Measurements from ENCODE around the gene ACER1. TPM values are rescaled to one million over a fixed set of nuclear protein-coding genes. Genes with fewer than 3 reads are reported as not detected.
"Not testable (repeated sequence)": the region's sequence is repeated elsewhere in the genome, so short reads cannot be mapped to it uniquely, and the experiment has no call there.

ACER1 gene
- total and polyA plus RNA-seq, 11 donors, result not detected

DNA sequence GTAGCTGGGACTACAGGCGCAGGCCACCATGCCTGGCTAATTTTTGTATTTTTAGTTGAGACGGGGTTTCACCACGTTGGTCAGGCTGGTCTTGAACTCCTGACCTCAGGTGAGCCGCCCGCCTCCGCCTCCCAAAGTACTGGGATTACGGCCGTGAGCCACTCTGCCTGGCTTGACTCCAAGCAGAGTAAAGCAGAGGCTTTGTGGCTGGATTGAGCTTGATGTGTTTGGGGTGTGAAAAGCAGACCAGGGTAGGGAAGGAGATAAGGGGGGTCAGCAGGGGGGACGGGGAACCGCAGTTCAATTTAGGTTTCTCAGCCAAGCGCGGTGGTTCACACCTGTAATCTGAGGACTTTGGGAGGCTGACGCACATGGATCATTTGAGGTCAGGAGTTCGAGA lies 23.8 kb upstream of the ACER1 start:
- TF ChIP-seq POLR2A (IDR thresholded peaks at IDR 0.05), result no peak
- TF ChIP-seq, protein P1, sequence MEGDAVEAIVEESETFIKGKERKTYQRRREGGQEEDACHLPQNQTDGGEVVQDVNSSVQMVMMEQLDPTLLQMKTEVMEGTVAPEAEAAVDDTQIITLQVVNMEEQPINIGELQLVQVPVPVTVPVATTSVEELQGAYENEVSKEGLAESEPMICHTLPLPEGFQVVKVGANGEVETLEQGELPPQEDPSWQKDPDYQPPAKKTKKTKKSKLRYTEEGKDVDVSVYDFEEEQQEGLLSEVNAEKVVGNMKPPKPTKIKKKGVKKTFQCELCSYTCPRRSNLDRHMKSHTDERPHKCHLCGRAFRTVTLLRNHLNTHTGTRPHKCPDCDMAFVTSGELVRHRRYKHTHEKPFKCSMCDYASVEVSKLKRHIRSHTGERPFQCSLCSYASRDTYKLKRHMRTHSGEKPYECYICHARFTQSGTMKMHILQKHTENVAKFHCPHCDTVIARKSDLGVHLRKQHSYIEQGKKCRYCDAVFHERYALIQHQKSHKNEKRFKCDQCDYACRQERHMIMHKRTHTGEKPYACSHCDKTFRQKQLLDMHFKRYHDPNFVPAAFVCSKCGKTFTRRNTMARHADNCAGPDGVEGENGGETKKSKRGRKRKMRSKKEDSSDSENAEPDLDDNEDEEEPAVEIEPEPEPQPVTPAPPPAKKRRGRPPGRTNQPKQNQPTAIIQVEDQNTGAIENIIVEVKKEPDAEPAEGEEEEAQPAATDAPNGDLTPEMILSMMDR (IDR thresholded peaks at IDR 0.05), result no peak
- Histone ChIP-seq H3K4me3 (no peak overlapping the region), H3K27me3 (no peaks in the 10 kb centered on the region), H3K36me3 (no peaks in the 10 kb centered on the region), H3K27ac (no peak overlapping the region), H3K9me3 (no peaks in the 10 kb centered on the region), H3K4me1 (peaks cover 0 to 2% (median under 1%) of the 10 kb centered on the region in 12 donors)
- WGBS, 4 donors, result 77 to 82% (median 79%) methylated on average over 14 of the region's 14 CpGs
- DNase-seq (no peak), ATAC-seq (no peak)
- intact Hi-C loops (cut with DNase I), result no loop called here

DNA sequence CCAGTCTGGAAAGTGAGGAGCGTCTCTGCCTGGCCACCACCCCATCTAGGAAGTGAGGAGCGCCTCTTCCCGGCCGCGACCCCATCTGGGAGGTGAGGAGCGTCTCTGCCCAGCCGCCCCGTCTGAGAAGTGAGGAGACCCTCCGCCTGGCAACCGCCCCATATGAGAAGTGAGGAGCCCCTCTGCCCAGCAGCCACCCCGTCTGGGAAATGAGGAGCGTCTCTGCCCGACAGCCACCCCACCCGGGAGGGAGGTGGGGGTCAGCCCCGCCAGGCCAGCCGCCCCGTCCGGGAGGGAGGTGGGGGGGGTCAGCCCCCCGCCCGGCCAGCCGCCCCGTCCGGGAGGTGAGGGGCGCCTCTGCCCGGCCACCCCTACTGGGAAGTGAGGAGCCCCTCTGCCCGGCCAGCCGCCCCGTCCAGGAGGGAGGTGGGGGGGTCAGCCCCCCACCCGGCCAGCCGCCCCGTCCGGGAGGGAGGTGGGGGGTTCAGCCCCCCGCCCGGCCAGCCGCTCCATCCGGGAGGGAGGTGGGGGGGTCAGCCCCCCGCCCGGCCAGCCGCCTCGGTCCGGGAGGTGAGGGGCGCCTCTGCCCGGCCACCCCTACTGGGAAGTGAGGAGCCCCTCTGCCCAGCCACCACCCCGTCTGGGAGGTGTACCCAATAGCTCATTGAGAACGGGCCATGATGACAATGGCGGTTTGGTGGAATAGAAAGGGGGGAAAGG lies 22.1 kb upstream of the ACER1 start:
- DNase-seq; H3K27me3 ChIP-seq; intact Hi-C loops (cut with DNase I); H3K36me3 ChIP-seq; ATAC-seq; H3K27ac ChIP-seq; H3K9me3 ChIP-seq; H3K4me3 ChIP-seq; H3K4me1 ChIP-seq: not testable (repeated sequence)
- 93 to 96% (median 94%) methylated on average over 14 to 38 of the region's 46 CpGs for WGBS, 4 donors

DNA sequence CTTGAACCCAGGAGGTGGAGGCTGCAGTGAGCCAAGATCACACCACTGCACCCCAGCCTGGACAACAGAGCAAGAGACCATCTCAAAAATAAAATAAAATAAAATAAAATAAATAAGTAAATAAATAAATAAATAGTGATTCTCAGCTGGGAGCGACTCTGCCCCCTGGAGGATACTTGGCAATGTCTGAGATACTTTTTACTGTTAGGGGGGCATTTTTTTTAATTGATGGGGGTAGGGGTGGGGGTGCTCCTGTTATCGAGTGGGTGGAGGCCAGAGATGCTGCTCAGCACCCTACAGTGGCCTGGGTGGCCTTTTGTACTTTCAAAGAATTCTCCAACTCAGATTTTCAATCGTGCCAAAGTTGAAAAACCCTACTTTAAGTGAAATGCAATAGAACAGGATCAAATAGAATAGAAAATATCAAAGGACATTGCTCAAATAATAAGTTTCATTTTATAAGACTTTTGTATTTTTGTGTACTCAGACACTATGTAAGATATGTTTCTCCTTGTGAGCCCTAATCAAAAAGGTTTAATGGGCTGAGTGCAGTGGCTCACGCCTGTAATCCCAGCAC lies 20.8 kb upstream of the ACER1 start:
- no peaks in the 10 kb centered on the region for H3K9me3 ChIP-seq
- no peaks in the 10 kb centered on the region for H3K4me1 ChIP-seq
- no peaks in the 10 kb centered on the region for H3K36me3 ChIP-seq
- H3K4me3 ChIP-seq, result no peak overlapping the region
- no peak overlapping the region for H3K27ac ChIP-seq
- no peak for ATAC-seq
- 58 to 69% (median 64%) methylated on average over 4 of the region's 4 CpGs for WGBS, 4 donors
- intact Hi-C loops (cut with DNase I), result no loop called here
- no peak for TF ChIP-seq POLR2A (IDR thresholded peaks at IDR 0.05)
- TF ChIP-seq, protein P1 (IDR thresholded peaks at IDR 0.05), result peak in 9 of 12 donors; percentile 23 to 52 (median 40)
- DNase-seq, result no peak
- H3K27me3 ChIP-seq, result no peaks in the 10 kb centered on the region

DNA sequence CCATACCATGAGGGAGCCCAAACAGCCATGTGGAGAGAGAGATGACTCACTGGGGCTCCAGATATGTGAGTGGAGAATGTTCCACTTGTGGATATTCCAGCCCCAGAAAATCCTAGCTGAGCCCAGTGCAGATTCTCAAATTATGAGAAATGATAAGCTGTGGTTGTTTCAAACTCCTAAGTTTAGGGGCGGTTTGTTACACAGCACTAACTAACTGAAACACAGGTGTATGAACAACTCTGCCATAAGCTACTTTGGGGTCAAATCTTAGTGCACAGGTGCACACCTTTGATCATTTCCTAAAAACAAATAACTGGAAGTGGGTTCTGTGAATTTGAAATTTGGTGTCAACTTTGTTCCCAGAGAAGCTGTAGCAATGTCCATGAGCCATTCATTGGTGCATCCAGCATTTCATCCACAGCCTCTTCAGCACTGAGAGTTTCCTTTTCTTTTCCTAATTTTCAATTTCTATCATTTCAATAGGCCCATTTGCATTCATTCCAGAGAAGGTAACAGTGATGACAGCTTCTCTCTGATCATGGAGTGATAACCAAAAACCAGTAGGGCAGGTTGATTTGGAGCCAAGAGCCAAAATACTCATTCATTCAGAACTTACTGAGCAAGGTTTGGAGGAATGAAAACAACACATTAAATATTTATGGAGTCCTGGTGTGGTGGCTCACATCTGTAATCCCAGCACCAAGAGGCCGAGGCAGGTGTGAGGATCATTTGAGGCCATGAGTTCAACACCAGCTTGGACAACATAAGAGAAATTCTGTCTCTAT lies 19.2 kb upstream of the ACER1 start:
- H3K4me1 ChIP-seq, result no peaks in the 10 kb centered on the region
- no peak for ATAC-seq
- TF ChIP-seq, protein P1 (IDR thresholded peaks at IDR 0.05), result no peak
- no peak for TF ChIP-seq POLR2A (IDR thresholded peaks at IDR 0.05)
- no peak for DNase-seq
- H3K4me3 ChIP-seq, result no peak overlapping the region
- intact Hi-C loops (cut with DNase I), result no loop called here
- no peaks in the 10 kb centered on the region for H3K27me3 ChIP-seq
- no peaks in the 10 kb centered on the region for H3K36me3 ChIP-seq
- no peak overlapping the region for H3K27ac ChIP-seq
- H3K9me3 ChIP-seq, result no peaks in the 10 kb centered on the region
- WGBS, 4 donors, result 85 to 94% (median 91%) methylated on average over 2 of the region's 2 CpGs
